A549 (cell line): ENCODE data around the gene EYA2. TPM values are rescaled to one million over a fixed set of nuclear protein-coding genes. Genes with fewer than 3 reads are reported as not detected.

Source experiments
- ATAC-seq, 2 experiments: fragments of 200-7000 bp in 1 of 2; fragments of >200 bp in 1 of 2; cut with Nextera tagmentation in 1 of 2; cut with Tn5 transposase in 1 of 2; 3 replicates each; pipeline versions ENCODE4 v1.8.0 to v1.9.1; 2018 to 2020; ENCODE audit warnings: mild to moderate bottlenecking in 1 of 2, moderate library complexity in 1 of 2
- CTCF ChIA-PET: fragments of 300-600 bp; sonication (Branson Sonifier 250); formaldehyde crosslinking; extraction: SDS; loops from one replicate; lab custom pipeline; 2021; ENCODE audit warnings: antibody characterized with exemption, inconsistent platforms; lab: Yijun Ruan, JAX
- POLR2A ChIA-PET: fragments of 350-600 bp; formaldehyde crosslinking; extraction: SDS; loops from one replicate; lab custom pipeline; 2021; ENCODE audit warnings: antibody characterized with exemption, inconsistent platforms; lab: Yijun Ruan, JAX
- DNase-seq, 2 experiments: peaks; one replicate each; pipeline versions ENCODE4 v3.0.0 to v3.0.0-alpha.2; 2011 to 2016; ENCODE audit warnings: low read depth in 1 of 2, low spot score in 1 of 2
- FAIRE-seq: peaks from 2 replicates; lab custom pipeline; 2011; peaks lifted over from hg19 to GRCh38; lab: Jason Lieb, UNC
- H3K27ac ChIP-seq, 2 experiments: fragments of >200 bp; sonication (Bioruptor Twin); formaldehyde crosslinking; 3 replicates each; pipeline ENCODE4 v1.5.1; 2016 to 2017
- H3K4me1 ChIP-seq: fragments of >200 bp; sonication (Bioruptor Twin); formaldehyde crosslinking; 3 replicates; pipeline ENCODE4 v1.6.1; 2016
- H3K4me2 ChIP-seq: fragments of >200 bp; sonication (Bioruptor Twin); formaldehyde crosslinking; 3 replicates; pipeline ENCODE4 v1.6.1; 2016
- H3K4me3 ChIP-seq: fragments of >200 bp; sonication (Bioruptor Twin); formaldehyde crosslinking; 3 replicates; pipeline ENCODE4 v1.5.1; 2016
- H3K9me3 ChIP-seq: fragments of >200 bp; sonication (Bioruptor Twin); formaldehyde crosslinking; 3 replicates; pipeline ENCODE4 v1.6.1; 2016
- ATOH8 ChIP-seq: fragments of 250-450 bp; sonication (Bioruptor Pico); IDR thresholded peaks from 2 replicates; pipeline ENCODE4 v1.5.0; 2020; ENCODE audit warnings: low read depth, mild to moderate bottlenecking, moderate library complexity
- BHLHE40 ChIP-seq: IDR thresholded peaks from 2 replicates; pipeline ENCODE4 v1.6.1; 2012; ENCODE audit warnings: low read depth, low read length, inconsistent platforms
- CBX2 ChIP-seq: fragments of 200-600 bp; sonication (generic); IDR thresholded peaks from 2 replicates; pipeline ENCODE4 v1.6.1; 2016; ENCODE audit warnings: low read depth, mild to moderate bottlenecking, borderline replicate concordance
- CEBPB ChIP-seq, 2 experiments: fragments of >200 bp in 1 of 2; sonication (Bioruptor Twin) in 1 of 2; formaldehyde crosslinking in 1 of 2; IDR thresholded peaks; 2 replicates each; pipeline ENCODE4 v1.6.1; 2012 to 2016
- CHD4 ChIP-seq: fragments of 200-600 bp; sonication (generic); IDR thresholded peaks from 2 replicates; pipeline ENCODE4 v1.6.1; 2016; ENCODE audit warnings: antibody characterized with exemption, mild to moderate bottlenecking, borderline replicate concordance
- FOSL2 ChIP-seq, 2 experiments: fragments of 450-650 bp in 1 of 2; fragments of >200 bp in 1 of 2; sonication (Bioruptor Twin) in 1 of 2; formaldehyde crosslinking; IDR thresholded peaks; 2 replicates each; pipeline versions ENCODE4 v1.5.0 to v1.6.1; 2016 to 2020; ENCODE audit warnings: mild to moderate bottlenecking in 1 of 2, moderate library complexity in 1 of 2
- FOXS1 ChIP-seq: fragments of 250-450 bp; sonication (Bioruptor Pico); IDR thresholded peaks from 2 replicates; pipeline ENCODE4 v1.5.0; 2020; ENCODE audit warnings: mild to moderate bottlenecking, moderate library complexity
- GATA3 ChIP-seq: IDR thresholded peaks from 2 replicates; pipeline ENCODE4 v1.6.1; 2012; ENCODE audit warnings: borderline replicate concordance
- HEYL ChIP-seq: fragments of 250-450 bp; sonication (Bioruptor Pico); IDR thresholded peaks from 2 replicates; pipeline ENCODE4 v1.8.0; 2021; ENCODE audit warnings: mild to moderate bottlenecking, moderate library complexity
- HOXA7 ChIP-seq: fragments of 250-450 bp; sonication (Bioruptor Pico); IDR thresholded peaks from 2 replicates; pipeline ENCODE4 v1.5.0; 2020; ENCODE audit warnings: mild to moderate bottlenecking, moderate library complexity
- HOXB13 ChIP-seq: fragments of 250-450 bp; sonication (Bioruptor Pico); IDR thresholded peaks from 2 replicates; pipeline ENCODE4 v1.5.0; 2020; ENCODE audit warnings: low read depth, mild to moderate bottlenecking, moderate library complexity
- HOXB5 ChIP-seq: fragments of 250-450 bp; sonication (Bioruptor Pico); IDR thresholded peaks from 2 replicates; pipeline ENCODE4 v1.5.0; 2020; ENCODE audit warnings: mild to moderate bottlenecking, moderate library complexity
- JUNB ChIP-seq: fragments of >200 bp; sonication (Bioruptor Twin); formaldehyde crosslinking; IDR thresholded peaks from 2 replicates; pipeline ENCODE4 v1.6.1; 2016
- MAX ChIP-seq: IDR thresholded peaks from 2 replicates; pipeline ENCODE4 v1.6.1; 2012
- NFE2L2 ChIP-seq: fragments of 150-350 bp; conservative IDR thresholded peaks from 2 replicates; pipeline ENCODE4 v1.6.1; 2014; ENCODE audit warnings: low read length
- NPAS2 ChIP-seq: fragments of 250-450 bp; sonication (Bioruptor Pico); IDR thresholded peaks from 2 replicates; pipeline ENCODE4 v1.8.0; 2022; ENCODE audit warnings: mild to moderate bottlenecking, moderate library complexity, borderline replicate concordance
- PBX3 ChIP-seq: IDR thresholded peaks from 2 replicates; pipeline ENCODE4 v1.6.1; 2012
- POLR2A ChIP-seq: IDR thresholded peaks from 2 replicates; pipeline ENCODE4 v1.6.1; 2012; ENCODE audit warnings: mild to moderate bottlenecking, low read length
- RARB ChIP-seq: fragments of 250-450 bp; sonication (Bioruptor Pico); IDR thresholded peaks from 2 replicates; pipeline ENCODE4 v1.8.0; 2021; ENCODE audit warnings: mild to moderate bottlenecking, moderate library complexity
- RCOR1 ChIP-seq: fragments of 150-350 bp; IDR thresholded peaks from 2 replicates; pipeline ENCODE4 v1.6.1; 2014; ENCODE audit warnings: antibody characterized with exemption, low read length, low read depth
- RNF2 ChIP-seq: fragments of 200-600 bp; sonication (generic); IDR thresholded peaks from 2 replicates; pipeline ENCODE4 v1.6.1; 2016; ENCODE audit warnings: low read depth, mild to moderate bottlenecking, antibody characterized with exemption, moderate library complexity, borderline replicate concordance
- SMC3 ChIP-seq: fragments of >200 bp; sonication (Bioruptor Twin); formaldehyde crosslinking; IDR thresholded peaks from 3 replicates; pipeline ENCODE4 v1.6.1; 2018; ENCODE audit warnings: inconsistent platforms
- TFCP2L1 ChIP-seq: fragments of 250-450 bp; sonication (Bioruptor Pico); IDR thresholded peaks from 2 replicates; pipeline ENCODE4 v1.5.0; 2021; ENCODE audit warnings: mild to moderate bottlenecking
- TP53 ChIP-seq: fragments of 250-450 bp; sonication (Bioruptor Pico); IDR thresholded peaks from 2 replicates; pipeline ENCODE4 v1.5.0; 2021; ENCODE audit warnings: mild to moderate bottlenecking, moderate library complexity
- ZFP36 ChIP-seq: fragments of 450-650 bp; IDR thresholded peaks from 2 replicates; pipeline ENCODE4 v1.6.1; 2014; ENCODE audit warnings: borderline replicate concordance; ENCODE audit not compliant: partially characterized antibody
- ZNF302 ChIP-seq: fragments of 250-450 bp; sonication (Bioruptor Pico); IDR thresholded peaks from 2 replicates; pipeline ENCODE4 v1.9.0; 2021; ENCODE audit warnings: inconsistent platforms, mild to moderate bottlenecking, moderate library complexity
- ZSCAN20 ChIP-seq: fragments of 250-450 bp; sonication (Bioruptor Pico); IDR thresholded peaks from 2 replicates; pipeline ENCODE4 v1.8.0; 2022; ENCODE audit warnings: mild to moderate bottlenecking, moderate library complexity
- WGBS: methylation state at CpG from one replicate; pipeline ENCODE4 v1.1.6; 2017; ENCODE audit errors: missing lambda C conversion rate; 5-methylcytosine and 5-hydroxymethylcytosine counted together
- polyA plus RNA-seq, 4 experiments: library from polyadenylated mRNA; depleted of rRNA in 3 of 4; stranded (reverse); fragments of >200 nt; fragmentation: RNase III in 1 of 4; extraction: RNeasy Plus Mini Kit Qiagen cat#74134 plus additional on column Dnase treatment in 1 of 4; gene quantifications; 2 replicates in 3 of 4; 3 replicates in 1 of 4; pipeline ENCODE4 v1.2.3, GENCODE V29; 2011 to 2017

EYA2 gene
- polyA plus RNA-seq, 2 of the 4 experiments (the other 2 are of a cell fraction) = 4.5 to 4.6 TPM

GRCh38 chr20:47124181-47124717 lies 229.6 kb downstream of the EYA2 start (continued):
- TF ChIP-seq CHD4 (no peak), JUNB (no peak), POLR2A (no peak), TP53 (CRISPR knock-in tag) (peak; percentile 34; the same call in 1 of the 2 replicates), TFCP2L1 (CRISPR knock-in tag) (peak; percentile 82; the same call in 1 of the 2 replicates), NFE2L2 (no peak), CBX2 (no peak), HEYL (CRISPR knock-in tag) (peak; percentile 94), RCOR1 (no peak), MAX (0 out of 2 replicates have a peak, but pooled peaks have one; percentile 9), FOSL2 (IDR thresholded peaks at IDR 0.05) (no peak), FOSL2 (CRISPR knock-in tag; IDR thresholded peaks at IDR 0.05) (peak; percentile 11; the same call in 1 of the 2 replicates), ZNF302 (CRISPR knock-in tag) (peak; percentile 97), BHLHE40 (no peak), RARB (CRISPR knock-in tag) (peak; percentile 72; the same call in 1 of the 2 replicates), ZFP36 (no peak), NPAS2 (peak; percentile 84), ZSCAN20 (CRISPR knock-in tag) (peak; percentile 98), SMC3 (no peak), HOXB13 (CRISPR knock-in tag) (peak; percentile 99; the same call in 1 of the 2 replicates), GATA3 (no peak), ATOH8 (peak; percentile 99), FOXS1 (CRISPR knock-in tag) (peak; percentile 92)

GRCh38 chr20:47125508-47125757 lies 230.8 kb downstream of the EYA2 start:
- Histone ChIP-seq H3K27ac (peak overlapping the region; percentile 81 to 91), H3K4me1 (peaks cover 45% of the 10 kb centered on the region), H3K4me3 (no peak overlapping the region), H3K9me3 (no peaks in the 10 kb centered on the region)
- POLR2A ChIA-PET = no interaction called here
- FAIRE-seq = no peak
- no peak for DNase-seq
- TF ChIP-seq HOXA7 (CRISPR knock-in tag) = no peak
- no peak for TF ChIP-seq ZFP36
- no peak for TF ChIP-seq CEBPB (IDR thresholded peaks at IDR 0.05)
- TF ChIP-seq, all 56 proteins: peak for 0
- ATAC-seq = peak; percentile 6 to 38; a peak in 2 of 6 replicates
- CTCF ChIA-PET = interaction anchor here (0.7 to 1.2 kb wide), 6 partner anchors 22 to 550 kb away, joined by 3 read pairs; no protein-coding TSS in a partner anchor
- peak overlapping the region; percentile 45 for H3K4me2 ChIP-seq

- ATAC-seq (peak; percentile 66 to 68), FAIRE-seq (no peak), DNase-seq (no peak)
- peaks cover 45% of the 10 kb centered on the region for H3K4me1 ChIP-seq
- H3K4me2 ChIP-seq = peak overlapping the region; percentile 45
- 77% methylated on average over 20 of the region's 20 CpGs for WGBS
- ChIA-PET CTCF (interaction anchor here (0.7 to 1.2 kb wide), 7 partner anchors 22 to 549 kb away, joined by 3 read pairs; no protein-coding TSS in a partner anchor), POLR2A (no interaction called here)
- peak overlapping the region; percentile 81 to 91 for H3K27ac ChIP-seq
- H3K4me3 ChIP-seq = no peak overlapping the region
- no peaks in the 10 kb centered on the region for H3K9me3 ChIP-seq
- TF ChIP-seq FOXS1 (CRISPR knock-in tag) (no peak), RNF2 (no peak), GATA3 (no peak), TP53 (CRISPR knock-in tag) (no peak), MAX (0 out of 2 replicates have a peak, but pooled peaks have one; percentile 18), HOXB5 (no peak), POLR2A (no peak), PBX3 (no peak)
Measured at GRCh38 chr20:47125758-47126591, 231.3 kb downstream of the EYA2 start.
